Activated B cell treated with CpG ODN at 0.5 μM for 24 hours (primary cell): Measurements from ENCODE around the gene GNG7. TPM values are rescaled to one million over a fixed set of nuclear protein-coding genes. Genes with fewer than 3 reads are reported as not detected.

Source experiments
- ATAC-seq: fragments of 200-7000 bp; cut with Tn5 transposase; one replicate; pipeline ENCODE4 v1.10.0; 2021; ENCODE audit warnings: low read depth, mild to moderate bottlenecking, moderate library complexity
- CTCF ChIA-PET: fragments of 350-600 bp; sonication (Branson Sonifier 250); formaldehyde crosslinking; loops from one replicate; lab custom pipeline; 2021; ENCODE audit warnings: antibody characterized with exemption; lab: Charles Lee
- POLR2A ChIA-PET: fragments of 350-600 bp; sonication (Branson Sonifier 250); formaldehyde crosslinking; loops from one replicate; lab custom pipeline; 2021; ENCODE audit warnings: antibody characterized with exemption; lab: Charles Lee
- DNase-seq: peaks from one replicate; pipeline ENCODE4 v3.0.0; 2022
- H3K27ac Mint-ChIP-seq: one replicate; pipeline ENCODE4 v1.8.0; 2020; ENCODE audit warnings: mixed read lengths
- H3K27me3 Mint-ChIP-seq: one replicate; pipeline ENCODE4 v1.8.0; 2021; ENCODE audit warnings: mixed read lengths
- H3K36me3 Mint-ChIP-seq: one replicate; pipeline ENCODE4 v1.8.0; 2021; ENCODE audit warnings: low read depth, mixed read lengths
- H3K4me1 Mint-ChIP-seq: one replicate; pipeline ENCODE4 v1.8.0; 2021; ENCODE audit warnings: mixed read lengths
- H3K4me3 Mint-ChIP-seq: one replicate; pipeline ENCODE4 v1.8.0; 2020; ENCODE audit warnings: mild to moderate bottlenecking, mixed read lengths
- H3K9me3 Mint-ChIP-seq: one replicate; pipeline ENCODE4 v1.8.0; 2020; ENCODE audit warnings: mixed read lengths
- intact Hi-C: fragments of 100-400 bp; cut with micrococcal nuclease; formaldehyde crosslinking; loops from one replicate; pipeline ENCODE4 v1.15.1; 2024
- total RNA-seq: library from RNA; stranded (reverse); gene quantifications from 2 replicates; pipeline ENCODE4 v1.2.3, GENCODE V29; 2022
- TF ChIP-seq, protein P1 (sequence below): fragments of 200-600 bp; IDR thresholded peaks from one replicate; pipeline ENCODE4 v1.8.0; 2022; ENCODE audit warnings: antibody characterized with exemption, mild to moderate bottlenecking

GNG7 gene
- total RNA-seq, 1 donor from 2014 or later: 35.4 TPM

DNA sequence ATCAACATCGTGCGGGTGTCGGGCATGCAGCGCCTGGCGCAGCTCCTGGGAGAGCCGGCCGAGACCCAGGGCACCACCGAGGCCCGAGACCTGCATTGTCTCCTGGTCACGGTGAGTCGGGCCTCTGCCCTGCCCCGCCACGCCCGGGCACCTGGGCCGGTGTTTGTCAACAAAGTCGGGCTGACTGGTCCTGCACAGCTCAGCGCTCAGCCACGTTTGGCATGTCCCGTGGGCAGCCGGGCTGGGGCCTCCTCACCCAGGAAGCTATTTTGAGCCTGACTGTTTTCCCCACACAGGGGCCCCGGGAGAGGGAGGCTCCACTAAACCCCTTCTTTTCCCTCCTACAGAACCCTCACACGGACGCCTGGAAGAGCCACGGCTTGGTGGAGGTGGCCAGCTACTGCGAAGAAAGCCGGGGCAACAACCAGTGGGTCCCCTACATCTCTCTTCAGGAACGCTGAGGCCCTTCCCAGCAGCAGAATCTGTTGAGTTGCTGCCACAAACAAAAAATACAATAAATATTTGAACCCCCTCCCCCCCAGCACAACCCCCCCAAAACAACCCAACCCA is 225.3 kb downstream of the GNG7 start:
- peak; percentile 51 for DNase-seq
- intact Hi-C loops: loop anchor here (5.0 kb wide), 4 partner anchors 35 to 825 kb away; partner anchors contain the start of gene TCF3
- ChIA-PET POLR2A (interaction anchor here (0.6 to 10.8 kb wide), 54 partner anchors 7 to 1994 kb away, joined by 3 to 979 read pairs (median 8); partner anchors contain the start of genes GNG7, LMNB2, PLEKHJ1 and SF3A2), CTCF (interaction anchor here (1.3 to 6.6 kb wide), 6 partner anchors 101 to 171 kb away, joined by 4 to 131 read pairs (median 10); no protein-coding TSS in a partner anchor)
- Mint-ChIP-seq H3K4me3 (peak overlapping the region; percentile 99), H3K36me3 (peaks cover 28% of the 10 kb centered on the region), H3K4me1 (peaks cover 32% of the 10 kb centered on the region), H3K27me3 (no peaks in the 10 kb centered on the region), H3K27ac (peak overlapping the region; percentile 93), H3K9me3 (peaks cover 2% of the 10 kb centered on the region)
- no peak for ATAC-seq
- TF ChIP-seq, protein P1, sequence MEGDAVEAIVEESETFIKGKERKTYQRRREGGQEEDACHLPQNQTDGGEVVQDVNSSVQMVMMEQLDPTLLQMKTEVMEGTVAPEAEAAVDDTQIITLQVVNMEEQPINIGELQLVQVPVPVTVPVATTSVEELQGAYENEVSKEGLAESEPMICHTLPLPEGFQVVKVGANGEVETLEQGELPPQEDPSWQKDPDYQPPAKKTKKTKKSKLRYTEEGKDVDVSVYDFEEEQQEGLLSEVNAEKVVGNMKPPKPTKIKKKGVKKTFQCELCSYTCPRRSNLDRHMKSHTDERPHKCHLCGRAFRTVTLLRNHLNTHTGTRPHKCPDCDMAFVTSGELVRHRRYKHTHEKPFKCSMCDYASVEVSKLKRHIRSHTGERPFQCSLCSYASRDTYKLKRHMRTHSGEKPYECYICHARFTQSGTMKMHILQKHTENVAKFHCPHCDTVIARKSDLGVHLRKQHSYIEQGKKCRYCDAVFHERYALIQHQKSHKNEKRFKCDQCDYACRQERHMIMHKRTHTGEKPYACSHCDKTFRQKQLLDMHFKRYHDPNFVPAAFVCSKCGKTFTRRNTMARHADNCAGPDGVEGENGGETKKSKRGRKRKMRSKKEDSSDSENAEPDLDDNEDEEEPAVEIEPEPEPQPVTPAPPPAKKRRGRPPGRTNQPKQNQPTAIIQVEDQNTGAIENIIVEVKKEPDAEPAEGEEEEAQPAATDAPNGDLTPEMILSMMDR: no peak

- CTCF ChIA-PET: interaction anchor here (0.7 to 6.6 kb wide), 17 partner anchors 49 to 201 kb away, joined by 3 to 131 read pairs (median 4); partner anchors contain the start of gene TIMM13
- POLR2A ChIA-PET: interaction anchor here (0.5 to 10.8 kb wide), 82 partner anchors 8 to 1995 kb away, joined by 3 to 979 read pairs (median 7); partner anchors contain the start of genes GNG7, LMNB2, PLEKHJ1 and SF3A2
- H3K27ac Mint-ChIP-seq: peak overlapping the region; percentile 93
- ATAC-seq (peak; percentile 7), DNase-seq (peak; percentile 66)
- intact Hi-C loops: loop anchor here (1.0 to 5.0 kb wide), 5 partner anchors 10 to 824 kb away; partner anchors contain the start of gene TCF3
- TF ChIP-seq, protein P1: no peak
- peaks cover 32% of the 10 kb centered on the region for H3K4me1 Mint-ChIP-seq
- peak overlapping the region; percentile 99 for H3K4me3 Mint-ChIP-seq
- H3K27me3 Mint-ChIP-seq: no peaks in the 10 kb centered on the region
- peaks cover 1% of the 10 kb centered on the region for H3K9me3 Mint-ChIP-seq
- H3K36me3 Mint-ChIP-seq: peaks cover 28% of the 10 kb centered on the region
Observed at GRCh38 chr19:2476451-2477140, 225.9 kb downstream of the GNG7 start.

GRCh38 chr19:2475702-2476450 is 226.6 kb downstream of the GNG7 start, which contains the start of gene GADD45B:
Gene GADD45B, plus strand, starts transcription at chr19:2476127. Its CDS starts 232 bp downstream, at chr19:2476359.
- Mint-ChIP-seq H3K27me3 (no peaks in the 10 kb centered on the region), H3K36me3 (peaks cover 28% of the 10 kb centered on the region), H3K27ac (peak within 1 kb of the TSS; percentile 93), H3K9me3 (no peaks in the 10 kb centered on the region), H3K4me1 (peaks cover 32% of the 10 kb centered on the region), H3K4me3 (peak within 1 kb of the TSS; percentile 99)
- intact Hi-C loops: loop anchor here (1.0 to 5.0 kb wide), 8 partner anchors 10 to 824 kb away; partner anchors contain the start of genes TCF3 and TIMM13
- DNase-seq (peak; percentile 96), ATAC-seq (peak; percentile 59)
- ChIA-PET POLR2A (interaction anchor here (0.6 to 10.8 kb wide), 79 partner anchors 9 to 704 kb away, joined by 3 to 979 read pairs (median 7); partner anchors contain the start of genes LMNB2, PLEKHJ1, SF3A2 and SGTA), CTCF (interaction anchor here (0.7 to 6.6 kb wide), 18 partner anchors 9 to 200 kb away, joined by 3 to 131 read pairs (median 4); partner anchors contain the start of gene TIMM13)
- TF ChIP-seq, protein P1: no peak

DNA sequence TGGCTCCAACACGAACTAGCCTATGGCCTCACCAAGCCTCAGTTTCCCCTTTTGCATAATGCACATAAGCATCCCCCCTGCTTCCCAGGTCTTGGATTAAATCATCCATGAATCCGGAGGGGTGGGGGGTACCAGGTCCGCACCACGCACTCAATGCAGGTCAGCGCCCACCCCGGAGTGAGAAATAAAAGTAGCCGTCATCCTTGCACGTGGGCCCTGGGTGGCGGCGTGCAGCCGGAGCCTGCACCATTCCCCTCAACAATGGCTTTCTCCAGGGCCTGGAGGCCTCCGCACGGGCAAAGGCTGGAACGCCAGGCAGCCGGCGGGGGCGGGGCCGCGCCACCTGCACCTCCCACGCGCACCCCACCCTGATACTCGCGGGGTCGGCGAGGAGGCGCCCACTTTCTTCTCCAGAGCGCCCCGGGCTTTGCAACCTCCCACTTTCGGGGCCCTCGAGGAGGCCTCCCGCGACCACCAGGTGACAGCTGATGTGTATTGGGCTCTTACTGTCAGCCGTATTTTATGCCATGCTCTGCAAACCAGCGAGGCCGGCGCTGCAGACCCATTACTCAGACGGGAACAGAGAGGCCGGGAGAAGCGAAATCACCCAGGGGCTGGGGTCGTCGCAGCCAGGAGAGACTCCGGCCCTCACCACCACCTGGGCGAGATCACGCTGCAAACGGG is 227.3 kb downstream of the GNG7 start:
- ChIA-PET CTCF (interaction anchor here (0.7 to 6.6 kb wide), 12 partner anchors 9 to 160 kb away, joined by 3 to 131 read pairs (median 4); partner anchors contain the start of gene TIMM13), POLR2A (interaction anchor here (0.6 to 10.8 kb wide), 57 partner anchors 9 to 704 kb away, joined by 3 to 979 read pairs (median 7); partner anchors contain the start of genes LMNB2, PLEKHJ1, SF3A2 and SGTA)
- peak overlapping the region; percentile 99 for H3K4me3 Mint-ChIP-seq
- TF ChIP-seq, protein P1: no peak
- peaks cover 28% of the 10 kb centered on the region for H3K36me3 Mint-ChIP-seq
- peak; percentile 72 for DNase-seq
- peak overlapping the region; percentile 88 for H3K27ac Mint-ChIP-seq
- ATAC-seq: peak; percentile 19
- intact Hi-C loops: loop anchor here (1.0 to 5.0 kb wide), 7 partner anchors 37 to 823 kb away; partner anchors contain the start of genes TCF3 and TIMM13
- no peaks in the 10 kb centered on the region for H3K27me3 Mint-ChIP-seq
- peaks cover 32% of the 10 kb centered on the region for H3K4me1 Mint-ChIP-seq
- no peaks in the 10 kb centered on the region for H3K9me3 Mint-ChIP-seq
